Liver (tissue), 3 donors: ENCODE measurements around the gene SORBS2.

Source experiments
- CTCF ChIP-seq: fragments of 150-350 bp; IDR thresholded peaks from 2 replicates; pipeline ENCODE4 v1.5.1; 2017; ENCODE audit warnings: improper control_type of control experiment, low read depth, low read length; ENCODE audit not compliant: missing input control
- EGR1 ChIP-seq, 2 donors: IDR thresholded peaks; 2 replicates each; pipeline ENCODE4 v1.6.1; 2016 to 2018; ENCODE audit warnings: antibody characterized with exemption in 2 of 2, low read depth in 2 of 2
- FOXA1 ChIP-seq: IDR thresholded peaks from 2 replicates; pipeline ENCODE4 v1.6.1; 2016; ENCODE audit warnings: antibody characterized with exemption
- FOXA2 ChIP-seq: IDR thresholded peaks from 2 replicates; pipeline ENCODE4 v1.6.1; 2016; ENCODE audit warnings: antibody characterized with exemption
- RAD21 ChIP-seq, 2 donors: IDR thresholded peaks; 2 replicates each; pipeline ENCODE4 v1.6.1; 2016; ENCODE audit warnings: antibody characterized with exemption in 2 of 2, mild to moderate bottlenecking in 2 of 2
- RXRA ChIP-seq, 2 donors: IDR thresholded peaks; 2 replicates each; pipeline ENCODE4 v1.6.1; 2017 to 2018; ENCODE audit warnings: antibody characterized with exemption in 2 of 2, mild to moderate bottlenecking in 1 of 2
- TAF1 ChIP-seq: conservative IDR thresholded peaks from 2 replicates; pipeline ENCODE4 v1.6.1; 2016; ENCODE audit warnings: antibody characterized with exemption, mild to moderate bottlenecking
- YY1 ChIP-seq: IDR thresholded peaks from 2 replicates; pipeline ENCODE4 v1.6.1; 2016; ENCODE audit warnings: antibody characterized with exemption, mild to moderate bottlenecking
- TF ChIP-seq, protein P1 (sequence below): IDR thresholded peaks from 2 replicates; pipeline ENCODE4 v1.6.1; 2016; ENCODE audit warnings: antibody characterized with exemption, mild to moderate bottlenecking
- TF ChIP-seq, protein P2 (sequence below): IDR thresholded peaks from 2 replicates; pipeline ENCODE4 v1.6.1; 2016; ENCODE audit warnings: antibody characterized with exemption
- TF ChIP-seq, protein P3 (sequence below): IDR thresholded peaks from 2 replicates; pipeline ENCODE4 v1.6.1; 2016; ENCODE audit warnings: antibody characterized with exemption
- donor health status: healthy.
- donor health status: healthy.

DNA sequence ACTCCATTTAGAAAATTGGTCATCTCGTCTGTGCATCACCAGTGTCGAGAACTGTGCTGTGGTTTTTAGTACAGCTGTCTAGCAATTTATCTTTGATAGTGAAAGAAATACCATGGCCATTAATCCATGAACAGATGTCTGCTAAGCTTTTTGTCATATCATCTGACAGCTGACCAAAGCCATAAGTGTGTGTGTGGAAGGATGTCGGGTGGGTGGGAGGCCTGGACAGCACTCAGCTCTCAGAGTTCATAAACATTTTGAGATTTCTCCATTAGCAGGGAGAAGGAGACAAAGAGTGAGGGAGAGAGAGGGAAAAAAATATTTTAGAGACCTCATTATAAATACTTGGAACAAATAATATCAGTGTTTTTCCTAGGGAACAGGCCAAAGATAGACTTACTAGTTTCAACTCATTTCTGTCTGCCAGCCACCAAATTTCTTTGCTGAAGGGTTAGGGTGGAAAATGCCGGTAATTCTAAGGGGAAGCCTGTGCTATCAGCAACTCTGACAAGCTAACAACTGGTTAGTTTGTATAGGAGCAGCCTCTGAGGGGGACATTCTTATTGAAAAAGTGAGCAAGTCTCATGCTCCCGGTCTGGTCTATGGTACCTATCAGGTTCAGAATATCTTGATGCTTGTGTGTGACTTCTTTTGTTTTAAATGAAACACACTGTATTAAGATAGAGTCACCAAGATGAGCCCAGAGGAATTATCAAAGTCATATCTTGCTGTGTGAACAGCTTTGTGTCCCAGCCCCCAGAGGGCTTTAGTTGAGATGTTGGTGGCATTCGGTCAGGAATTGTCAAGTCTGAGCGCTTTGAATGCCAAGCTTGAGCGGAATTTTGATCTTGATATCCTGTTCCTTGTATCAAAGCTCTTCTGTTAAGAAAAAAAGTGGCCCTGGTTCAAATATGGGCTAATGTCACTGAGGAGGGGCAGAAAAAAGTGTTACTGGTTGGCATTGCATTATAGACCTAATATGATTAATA is 234.7 kb downstream of the SORBS2 start:
- TF ChIP-seq CTCF = no peak
- no peak for TF ChIP-seq RAD21 (IDR thresholded peaks at IDR 0.05)
- TF ChIP-seq, protein P1, sequence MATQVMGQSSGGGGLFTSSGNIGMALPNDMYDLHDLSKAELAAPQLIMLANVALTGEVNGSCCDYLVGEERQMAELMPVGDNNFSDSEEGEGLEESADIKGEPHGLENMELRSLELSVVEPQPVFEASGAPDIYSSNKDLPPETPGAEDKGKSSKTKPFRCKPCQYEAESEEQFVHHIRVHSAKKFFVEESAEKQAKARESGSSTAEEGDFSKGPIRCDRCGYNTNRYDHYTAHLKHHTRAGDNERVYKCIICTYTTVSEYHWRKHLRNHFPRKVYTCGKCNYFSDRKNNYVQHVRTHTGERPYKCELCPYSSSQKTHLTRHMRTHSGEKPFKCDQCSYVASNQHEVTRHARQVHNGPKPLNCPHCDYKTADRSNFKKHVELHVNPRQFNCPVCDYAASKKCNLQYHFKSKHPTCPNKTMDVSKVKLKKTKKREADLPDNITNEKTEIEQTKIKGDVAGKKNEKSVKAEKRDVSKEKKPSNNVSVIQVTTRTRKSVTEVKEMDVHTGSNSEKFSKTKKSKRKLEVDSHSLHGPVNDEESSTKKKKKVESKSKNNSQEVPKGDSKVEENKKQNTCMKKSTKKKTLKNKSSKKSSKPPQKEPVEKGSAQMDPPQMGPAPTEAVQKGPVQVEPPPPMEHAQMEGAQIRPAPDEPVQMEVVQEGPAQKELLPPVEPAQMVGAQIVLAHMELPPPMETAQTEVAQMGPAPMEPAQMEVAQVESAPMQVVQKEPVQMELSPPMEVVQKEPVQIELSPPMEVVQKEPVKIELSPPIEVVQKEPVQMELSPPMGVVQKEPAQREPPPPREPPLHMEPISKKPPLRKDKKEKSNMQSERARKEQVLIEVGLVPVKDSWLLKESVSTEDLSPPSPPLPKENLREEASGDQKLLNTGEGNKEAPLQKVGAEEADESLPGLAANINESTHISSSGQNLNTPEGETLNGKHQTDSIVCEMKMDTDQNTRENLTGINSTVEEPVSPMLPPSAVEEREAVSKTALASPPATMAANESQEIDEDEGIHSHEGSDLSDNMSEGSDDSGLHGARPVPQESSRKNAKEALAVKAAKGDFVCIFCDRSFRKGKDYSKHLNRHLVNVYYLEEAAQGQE = no peak
- TF ChIP-seq EGR1 (IDR thresholded peaks at IDR 0.05; ENCODE audit: low read depth in 2 of 2) = no peak
- no peak for TF ChIP-seq TAF1
- peak; percentile 40 for TF ChIP-seq YY1
- TF ChIP-seq, protein P2, sequence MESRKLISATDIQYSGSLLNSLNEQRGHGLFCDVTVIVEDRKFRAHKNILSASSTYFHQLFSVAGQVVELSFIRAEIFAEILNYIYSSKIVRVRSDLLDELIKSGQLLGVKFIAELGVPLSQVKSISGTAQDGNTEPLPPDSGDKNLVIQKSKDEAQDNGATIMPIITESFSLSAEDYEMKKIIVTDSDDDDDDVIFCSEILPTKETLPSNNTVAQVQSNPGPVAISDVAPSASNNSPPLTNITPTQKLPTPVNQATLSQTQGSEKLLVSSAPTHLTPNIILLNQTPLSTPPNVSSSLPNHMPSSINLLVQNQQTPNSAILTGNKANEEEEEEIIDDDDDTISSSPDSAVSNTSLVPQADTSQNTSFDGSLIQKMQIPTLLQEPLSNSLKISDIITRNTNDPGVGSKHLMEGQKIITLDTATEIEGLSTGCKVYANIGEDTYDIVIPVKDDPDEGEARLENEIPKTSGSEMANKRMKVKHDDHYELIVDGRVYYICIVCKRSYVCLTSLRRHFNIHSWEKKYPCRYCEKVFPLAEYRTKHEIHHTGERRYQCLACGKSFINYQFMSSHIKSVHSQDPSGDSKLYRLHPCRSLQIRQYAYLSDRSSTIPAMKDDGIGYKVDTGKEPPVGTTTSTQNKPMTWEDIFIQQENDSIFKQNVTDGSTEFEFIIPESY = no peak
- TF ChIP-seq, protein P3, sequence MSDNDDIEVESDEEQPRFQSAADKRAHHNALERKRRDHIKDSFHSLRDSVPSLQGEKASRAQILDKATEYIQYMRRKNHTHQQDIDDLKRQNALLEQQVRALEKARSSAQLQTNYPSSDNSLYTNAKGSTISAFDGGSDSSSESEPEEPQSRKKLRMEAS = no peak
- no peak for TF ChIP-seq FOXA2
- no peak for TF ChIP-seq FOXA1
- TF ChIP-seq RXRA (IDR thresholded peaks at IDR 0.05) = no peak
